22Rv1 (cell line): Measurements from ENCODE around the gene TBC1D22A.

Experiments used
- H3K27ac ChIP-seq: fragments of 450-650 bp; 2 replicates; pipeline ENCODE4 v1.5.1; 2017
- CTCF ChIP-seq: fragments of 450-650 bp; IDR thresholded peaks from 2 replicates; pipeline ENCODE4 v1.5.1; 2017; ENCODE audit warnings: mild to moderate bottlenecking
- ZFX ChIP-seq: fragments of 450-650 bp; IDR thresholded peaks from 2 replicates; pipeline ENCODE4 v1.6.1; 2017; ENCODE audit warnings: antibody characterized with exemption, borderline replicate concordance

The TBC1D22A gene

GRCh38 chr22:47210686-47211085 lies 448.2 kb downstream of the TBC1D22A start:
- TF ChIP-seq ZFX (no peak), CTCF (no peak)
- H3K27ac ChIP-seq: no peak overlapping the region

- TF ChIP-seq CTCF: peak; percentile 91
- no peak for TF ChIP-seq ZFX
These were observed 451.3 kb downstream of the TBC1D22A start for GRCh38 chr22:47213571-47214230.

GRCh38 chr22:47215851-47216250 lies 453.4 kb downstream of the TBC1D22A start:
- no peak overlapping the region for H3K27ac ChIP-seq
- TF ChIP-seq ZFX: no peak
- no peak for TF ChIP-seq CTCF

More at GRCh38 chr22:47213571-47214230, 451.3 kb downstream of the TBC1D22A start:
- no peak overlapping the region for H3K27ac ChIP-seq

- TF ChIP-seq CTCF (no peak), ZFX (no peak)
- H3K27ac ChIP-seq: no peak overlapping the region
These were observed 456.2 kb downstream of the TBC1D22A start for GRCh38 chr22:47218671-47219070.

GRCh38 chr22:47219789-47220188 lies 457.3 kb downstream of the TBC1D22A start:
- no peak for TF ChIP-seq ZFX
- TF ChIP-seq CTCF: no peak
- H3K27ac ChIP-seq: no peak overlapping the region

- TF ChIP-seq CTCF (no peak), ZFX (no peak)
- no peak overlapping the region for H3K27ac ChIP-seq
These were observed 458.3 kb downstream of the TBC1D22A start for GRCh38 chr22:47220752-47221151.

- H3K27ac ChIP-seq: no peak overlapping the region
- no peak for TF ChIP-seq ZFX
- no peak for TF ChIP-seq CTCF
These were observed 459.6 kb downstream of the TBC1D22A start for GRCh38 chr22:47221840-47222615.
